ENCODE measurements around the gene ELSPBP1.

GRCh38 chr19:48010932-48011758 is 16.7 kb downstream of the ELSPBP1 start:
- no peak for TF ChIP-seq EP300 (IDR thresholded peaks at IDR 0.05)
- TF ChIP-seq, protein P1, sequence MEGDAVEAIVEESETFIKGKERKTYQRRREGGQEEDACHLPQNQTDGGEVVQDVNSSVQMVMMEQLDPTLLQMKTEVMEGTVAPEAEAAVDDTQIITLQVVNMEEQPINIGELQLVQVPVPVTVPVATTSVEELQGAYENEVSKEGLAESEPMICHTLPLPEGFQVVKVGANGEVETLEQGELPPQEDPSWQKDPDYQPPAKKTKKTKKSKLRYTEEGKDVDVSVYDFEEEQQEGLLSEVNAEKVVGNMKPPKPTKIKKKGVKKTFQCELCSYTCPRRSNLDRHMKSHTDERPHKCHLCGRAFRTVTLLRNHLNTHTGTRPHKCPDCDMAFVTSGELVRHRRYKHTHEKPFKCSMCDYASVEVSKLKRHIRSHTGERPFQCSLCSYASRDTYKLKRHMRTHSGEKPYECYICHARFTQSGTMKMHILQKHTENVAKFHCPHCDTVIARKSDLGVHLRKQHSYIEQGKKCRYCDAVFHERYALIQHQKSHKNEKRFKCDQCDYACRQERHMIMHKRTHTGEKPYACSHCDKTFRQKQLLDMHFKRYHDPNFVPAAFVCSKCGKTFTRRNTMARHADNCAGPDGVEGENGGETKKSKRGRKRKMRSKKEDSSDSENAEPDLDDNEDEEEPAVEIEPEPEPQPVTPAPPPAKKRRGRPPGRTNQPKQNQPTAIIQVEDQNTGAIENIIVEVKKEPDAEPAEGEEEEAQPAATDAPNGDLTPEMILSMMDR (IDR thresholded peaks at IDR 0.05) = no peak

Data from upper lobe of left lung (tissue), 4 donors.